GM19043 (cell line): ENCODE data around the gene MPHOSPH10.
"Not testable (repeated sequence)": the region's sequence is repeated elsewhere in the genome, so short reads cannot be mapped to it uniquely, and the experiment has no call there.

Experiments used
- ATAC-seq: cut with Tn5 transposase; IDR thresholded peaks from one replicate; pipeline ENCODE4 v1.9.1; 2021; ENCODE audit warnings: low read depth; ENCODE audit not compliant: unreplicated experiment

The MPHOSPH10 gene

DNA sequence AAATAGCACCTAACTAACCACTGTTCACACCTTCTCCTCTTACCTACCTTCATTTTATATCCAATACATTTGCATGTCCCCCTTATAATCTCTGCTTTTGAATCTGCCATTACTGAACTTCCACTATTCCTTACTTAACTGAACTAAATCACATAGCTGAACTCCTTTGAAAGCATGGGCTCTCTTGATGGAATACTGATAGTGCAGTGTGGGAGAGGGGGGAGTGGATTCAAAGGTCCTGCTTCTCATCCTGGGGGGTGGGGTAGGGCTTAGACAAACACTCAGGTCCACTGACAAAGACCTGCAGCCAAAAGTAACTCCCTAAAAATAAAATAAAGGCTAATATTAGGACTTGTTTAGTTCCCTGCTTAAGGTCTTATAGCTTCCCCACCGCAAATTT is 9.0 kb upstream of the MPHOSPH10 start:
- no peak for ATAC-seq

DNA sequence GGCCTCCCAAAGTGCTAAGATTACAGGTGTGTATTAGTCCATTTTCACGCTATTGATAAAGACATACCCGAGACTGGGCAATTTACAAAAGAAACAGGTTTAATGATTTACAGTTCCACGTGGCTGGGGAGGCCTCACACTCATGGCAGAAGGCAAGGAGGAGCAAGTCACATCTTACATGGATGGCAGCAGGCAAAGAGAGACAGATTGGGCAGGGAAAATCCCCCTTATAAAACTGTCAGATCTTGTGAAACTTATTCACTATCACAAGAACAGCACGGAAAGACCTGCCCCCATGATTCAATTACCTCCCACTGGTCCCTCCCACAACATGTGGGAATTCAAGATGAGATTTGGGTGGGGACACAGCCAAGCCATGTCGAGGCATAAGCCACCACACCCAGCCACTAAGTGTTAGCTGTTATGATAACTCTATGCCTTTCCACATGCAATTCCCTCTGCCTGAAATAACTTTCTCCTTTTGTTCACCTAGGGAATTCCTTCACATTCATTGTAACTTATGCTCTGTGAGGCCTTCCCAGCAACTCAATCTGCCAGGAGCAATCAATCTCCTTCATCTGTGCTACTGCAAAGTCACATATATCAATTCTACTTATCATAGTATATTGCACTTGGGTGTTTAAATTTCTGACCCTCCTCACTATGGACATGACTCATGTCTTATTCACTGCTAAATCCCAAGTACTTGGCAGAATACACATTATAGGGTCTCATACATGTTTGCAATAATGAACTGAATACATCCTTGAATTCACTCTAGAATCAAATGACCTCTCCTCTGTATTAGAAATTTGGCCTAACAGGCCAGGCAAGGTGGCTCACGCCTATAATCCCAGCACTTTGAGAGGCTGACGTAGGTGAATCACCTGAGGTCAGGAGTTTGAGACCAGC is 7.8 kb upstream of the MPHOSPH10 start:
- no peak for ATAC-seq

DNA sequence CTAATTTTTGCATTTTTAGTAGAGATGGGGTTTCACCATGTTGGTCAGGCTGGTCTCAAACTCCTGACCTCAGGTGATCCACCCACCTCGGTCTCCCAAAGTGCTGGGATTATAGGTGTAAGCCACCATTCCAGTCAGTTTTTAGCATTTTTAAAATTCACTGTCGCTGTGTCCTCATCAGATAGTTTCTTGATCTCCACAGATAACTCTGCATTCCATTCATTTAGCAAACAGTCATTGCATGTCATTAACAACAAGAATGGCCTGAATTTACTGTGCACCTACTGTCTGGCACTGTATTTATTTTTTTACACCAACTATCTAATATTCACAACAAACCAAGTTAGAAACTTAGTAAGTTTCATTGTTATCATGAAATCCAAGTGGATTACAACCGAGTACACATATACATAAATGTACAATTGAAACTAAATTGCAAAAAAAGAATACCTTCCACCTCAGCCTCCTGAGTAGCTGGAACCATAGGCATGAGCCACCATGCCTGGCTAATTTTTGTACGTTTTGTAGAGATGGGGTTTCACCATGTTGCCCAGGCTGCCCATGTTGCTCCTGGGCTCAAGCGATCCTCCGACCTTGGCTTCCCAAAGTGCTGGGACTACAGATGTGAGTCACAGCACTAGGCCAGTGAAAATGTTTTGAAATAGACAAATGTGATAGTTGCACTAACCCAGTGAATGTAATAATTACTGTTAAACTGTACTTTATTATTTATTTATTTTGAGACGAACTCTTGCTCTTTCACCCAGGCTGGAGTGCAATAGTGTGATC is 4.7 kb upstream of the MPHOSPH10 start:
- no peak for ATAC-seq

DNA sequence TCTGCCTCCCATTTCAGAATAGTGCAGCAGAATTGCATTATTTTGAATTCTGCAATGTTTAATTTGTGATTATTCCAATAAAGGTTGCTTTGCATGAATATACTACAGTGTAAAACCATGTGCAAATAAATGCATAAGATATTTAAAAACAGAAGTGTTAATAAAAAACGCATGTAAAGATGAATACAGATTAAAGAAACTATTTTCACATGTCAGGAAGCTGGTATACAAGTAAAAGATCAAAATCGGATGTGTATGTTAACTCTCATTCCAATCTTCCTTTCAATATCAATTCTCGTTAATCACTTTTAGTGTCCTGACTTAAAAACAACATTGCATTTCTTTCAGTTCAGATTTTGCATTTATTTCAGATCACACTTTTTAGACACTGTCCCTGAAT is 3.5 kb upstream of the MPHOSPH10 start:
- ATAC-seq = no peak

DNA sequence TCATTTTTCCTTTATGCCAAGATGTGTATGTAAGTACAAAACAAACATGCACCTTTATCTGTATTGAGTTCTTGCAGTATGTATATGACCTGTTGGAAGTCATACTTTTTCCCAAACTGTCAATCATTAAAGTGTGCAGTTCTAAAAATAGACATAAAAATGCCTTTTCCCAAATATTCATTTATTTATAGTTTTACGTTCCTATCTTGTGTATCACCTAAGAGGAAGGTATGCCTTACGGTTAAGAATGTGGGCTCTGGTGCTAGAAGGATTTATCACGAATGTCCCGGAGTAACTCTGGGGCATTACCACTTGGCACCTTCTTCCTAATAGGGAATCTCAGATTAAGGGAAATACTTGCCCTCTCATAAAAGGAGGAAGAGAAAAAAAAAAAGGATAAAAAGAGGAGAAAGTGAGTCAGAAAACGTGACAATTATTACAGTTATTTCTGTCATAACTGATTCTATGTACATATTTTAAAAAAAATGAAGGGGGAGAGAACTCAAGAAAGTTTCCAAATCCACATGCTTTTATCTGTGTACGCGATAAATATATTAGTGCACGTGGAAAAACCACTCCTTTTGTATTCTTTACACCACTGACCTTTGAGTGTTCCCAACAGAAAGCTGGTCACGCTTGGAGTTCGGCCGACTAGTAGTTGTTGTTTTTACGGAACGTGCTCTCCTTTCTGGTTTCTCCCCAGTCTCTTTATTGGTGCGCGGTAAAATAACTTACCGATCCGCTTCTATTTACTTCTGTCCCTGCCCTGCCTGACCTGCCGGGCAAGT is 1.1 kb upstream of the MPHOSPH10 start:
- ATAC-seq = no peak

DNA sequence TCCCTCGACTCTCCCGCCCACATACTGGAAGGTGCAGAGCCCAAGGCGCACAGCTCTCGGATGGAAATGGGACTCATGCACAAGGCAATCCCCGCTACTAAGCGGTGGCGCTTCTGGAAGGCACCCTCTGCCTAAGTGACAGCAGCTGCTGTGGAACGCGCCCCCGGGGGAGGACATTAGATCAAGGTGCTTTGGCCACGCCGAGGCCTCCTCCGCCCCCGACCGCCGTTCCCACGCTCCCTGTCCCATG is 607 bp upstream of the MPHOSPH10 start:
- peak; percentile 38 for ATAC-seq

DNA sequence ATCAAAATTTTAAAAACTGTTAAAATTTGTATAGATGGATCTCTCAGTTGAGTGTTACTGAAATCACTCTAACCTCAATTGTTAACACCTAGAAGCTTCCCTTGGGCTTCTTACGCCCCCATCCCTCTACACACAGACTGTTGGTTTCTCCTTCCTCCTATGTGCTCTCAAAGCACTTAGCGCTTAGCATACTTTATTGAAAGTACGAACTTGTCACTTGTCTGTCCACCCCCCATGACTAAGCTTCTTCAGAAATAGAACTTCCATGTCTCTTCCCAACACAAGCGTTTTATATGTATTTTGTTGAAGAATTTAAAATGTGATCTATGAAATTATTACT is 441 bp downstream of the MPHOSPH10 start:
- ATAC-seq = peak; percentile 17

DNA sequence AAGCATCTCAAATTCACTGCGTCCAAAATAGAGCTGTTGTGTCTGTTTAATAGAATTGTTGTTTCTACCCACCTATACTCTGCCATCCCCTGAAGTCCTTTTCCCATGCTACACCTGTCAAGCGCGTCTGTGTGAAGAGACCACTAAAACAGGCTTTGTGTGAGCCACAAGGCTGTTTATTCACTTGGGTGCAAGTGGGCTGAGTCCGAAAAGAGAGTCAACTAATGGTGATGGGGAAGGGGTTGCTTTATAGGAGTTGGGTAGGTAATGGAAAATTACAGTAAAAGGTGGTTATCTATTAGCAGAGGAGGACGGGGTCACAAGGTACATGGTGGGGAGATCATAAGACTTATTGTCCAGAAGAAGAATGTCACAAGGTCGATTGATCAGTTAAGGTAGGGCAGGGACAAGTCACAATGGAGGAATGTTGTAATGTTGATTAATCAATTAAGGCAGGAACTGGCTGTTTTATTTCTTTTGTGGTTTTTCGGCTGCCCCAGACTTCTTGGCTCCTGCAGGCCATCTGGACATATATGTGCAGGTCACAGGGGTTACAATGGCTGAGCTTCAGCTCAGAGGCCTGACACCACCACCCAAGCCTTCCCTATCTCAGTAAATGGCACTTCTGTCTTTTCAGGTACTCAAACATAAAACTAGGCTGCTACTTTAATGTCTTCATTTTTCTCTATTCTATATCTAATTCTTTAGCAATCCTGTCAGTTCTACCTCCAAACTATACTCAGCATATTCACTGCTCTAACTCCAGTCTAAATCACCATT is 1.1 kb downstream of the MPHOSPH10 start:
- ATAC-seq = not testable (repeated sequence)

DNA sequence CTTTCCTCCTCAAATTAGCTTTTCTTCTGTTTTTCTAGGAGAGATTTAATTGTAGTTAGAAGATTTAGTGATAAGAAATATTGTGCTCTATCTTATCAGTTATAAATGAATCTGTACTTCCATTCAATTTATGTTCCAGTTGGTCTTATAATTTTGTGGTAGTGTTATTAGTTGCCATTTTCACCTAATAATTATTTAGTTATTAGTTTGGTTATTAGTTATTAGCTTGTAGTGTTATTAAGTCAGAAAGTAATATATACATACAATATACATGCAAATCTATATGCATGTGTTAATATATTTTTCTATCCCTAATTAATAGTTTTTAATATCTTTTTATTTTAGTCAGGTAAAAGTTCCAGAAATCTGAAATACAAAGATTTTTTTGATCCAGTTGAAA is 3.2 kb downstream of the MPHOSPH10 start:
- no peak for ATAC-seq

DNA sequence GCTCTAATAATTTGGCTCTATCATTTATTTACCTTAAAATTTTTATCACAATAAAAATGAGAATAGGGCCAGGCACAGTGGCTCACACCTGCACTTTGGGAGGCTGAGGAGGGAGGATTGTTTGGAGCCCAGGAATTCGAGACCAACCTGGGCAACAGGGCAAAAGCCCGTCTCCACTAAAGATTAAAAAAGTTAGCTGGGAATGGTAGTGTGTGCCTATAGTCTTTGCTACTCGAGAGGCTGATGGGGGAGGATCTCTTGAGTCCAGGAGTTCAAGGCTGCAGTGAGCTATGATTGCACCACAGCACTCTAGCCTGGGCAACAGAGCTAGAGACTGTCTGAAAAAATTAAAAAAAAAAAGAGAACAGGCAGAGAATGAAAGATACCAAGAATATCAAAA is 5.7 kb downstream of the MPHOSPH10 start:
- ATAC-seq = no peak

DNA sequence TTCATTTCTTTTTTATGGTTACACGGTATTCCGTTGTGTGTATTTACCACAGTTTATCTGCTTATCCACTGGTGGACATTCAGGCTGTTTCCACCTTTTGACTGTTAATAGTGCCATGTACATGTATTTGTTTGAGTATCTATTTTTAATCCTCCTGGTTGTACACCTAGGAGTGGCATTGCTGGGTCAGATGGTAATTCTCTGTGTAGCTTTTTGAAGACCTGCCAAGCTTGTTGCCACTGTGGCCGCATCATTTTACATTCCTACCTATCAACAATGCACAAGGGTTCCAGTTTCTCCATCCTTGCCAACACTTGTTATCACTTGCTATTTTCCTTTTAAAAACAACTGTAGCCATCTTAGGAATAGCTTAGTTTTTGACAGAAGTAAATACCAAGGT is 13.3 kb downstream of the MPHOSPH10 start:
- no peak for ATAC-seq

DNA sequence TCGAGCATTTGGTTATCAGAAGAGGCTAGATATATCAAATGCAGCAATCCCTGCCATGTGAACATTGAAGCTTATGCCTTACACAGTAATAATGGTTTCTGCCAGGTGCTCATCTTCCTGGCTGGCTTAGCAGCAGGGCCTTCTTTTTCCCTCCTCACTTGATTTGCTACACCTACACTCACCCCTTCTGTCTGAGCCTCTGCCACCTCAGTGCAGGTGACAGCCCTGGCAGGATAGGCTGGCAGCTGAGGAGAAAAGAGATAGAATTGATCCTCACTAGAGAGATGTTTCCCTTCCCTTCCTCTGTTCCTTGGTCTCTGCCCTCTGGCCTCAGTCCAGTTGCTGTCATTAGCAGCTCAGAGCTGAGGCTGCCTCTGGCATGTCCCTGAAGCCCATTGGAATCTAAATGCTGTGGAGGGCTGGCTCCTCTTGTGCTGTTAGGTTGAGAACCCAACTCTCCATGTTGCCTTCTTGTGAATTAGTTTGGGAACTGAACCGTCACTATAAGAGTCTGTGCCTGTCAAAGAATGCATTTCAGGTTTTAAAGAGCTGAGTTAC is 18.2 kb downstream of the MPHOSPH10 start:
- ATAC-seq = no peak

DNA sequence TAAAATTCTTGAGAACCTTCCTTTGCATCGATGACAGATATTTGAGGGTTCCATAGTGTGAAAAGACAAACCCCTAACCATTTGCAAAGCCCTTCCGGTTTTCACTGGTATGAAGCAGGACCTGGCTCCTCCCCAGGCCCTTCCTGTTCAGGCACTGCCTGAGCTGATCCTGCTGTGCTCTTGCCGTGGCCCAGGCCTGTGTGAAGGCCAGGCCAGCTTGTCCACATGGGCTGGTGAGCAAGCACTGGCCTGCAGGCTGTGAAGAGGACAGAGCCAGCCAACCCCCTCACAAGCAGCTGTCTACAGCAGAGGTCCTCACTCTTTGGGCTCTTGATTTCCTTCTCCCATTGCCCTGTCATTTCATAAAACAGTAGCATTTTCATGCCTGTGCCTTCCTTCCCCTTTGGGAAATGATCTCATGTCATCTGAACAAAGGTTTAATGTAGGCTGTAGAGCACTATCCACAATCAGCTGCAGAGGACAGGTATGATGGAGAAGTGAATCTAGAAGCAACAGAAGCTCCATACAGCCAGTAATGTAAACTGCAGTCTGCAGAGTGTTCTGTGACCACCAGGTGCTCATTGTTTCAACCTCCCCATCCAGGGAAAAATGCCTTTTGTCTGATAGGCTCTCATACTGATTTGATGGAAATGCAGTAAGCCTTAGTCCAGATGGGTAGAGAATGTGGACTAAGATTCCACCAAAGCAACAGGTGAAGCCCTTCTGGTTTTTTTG is 19.8 kb downstream of the MPHOSPH10 start:
- no peak for ATAC-seq

DNA sequence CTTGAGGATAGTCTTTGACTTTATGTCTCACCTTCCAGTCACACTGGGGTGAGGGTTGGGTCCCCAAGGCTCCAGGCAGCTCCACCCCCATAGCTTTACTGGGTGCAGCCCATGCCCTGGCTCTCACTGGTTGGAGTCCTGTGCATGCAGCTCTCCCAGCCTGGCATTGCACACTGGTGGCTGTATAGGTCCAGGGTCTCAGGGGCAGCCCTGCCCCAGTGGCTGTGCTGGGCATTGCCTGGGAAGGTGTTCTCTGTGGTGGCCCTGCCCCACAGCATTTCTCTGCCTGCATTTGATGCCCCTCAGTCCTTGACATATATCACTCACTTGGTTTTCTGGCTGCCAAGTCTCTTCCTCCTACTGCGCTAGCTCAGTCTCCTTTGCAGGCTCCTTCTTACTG is 21.2 kb downstream of the MPHOSPH10 start:
- no peak for ATAC-seq

DNA sequence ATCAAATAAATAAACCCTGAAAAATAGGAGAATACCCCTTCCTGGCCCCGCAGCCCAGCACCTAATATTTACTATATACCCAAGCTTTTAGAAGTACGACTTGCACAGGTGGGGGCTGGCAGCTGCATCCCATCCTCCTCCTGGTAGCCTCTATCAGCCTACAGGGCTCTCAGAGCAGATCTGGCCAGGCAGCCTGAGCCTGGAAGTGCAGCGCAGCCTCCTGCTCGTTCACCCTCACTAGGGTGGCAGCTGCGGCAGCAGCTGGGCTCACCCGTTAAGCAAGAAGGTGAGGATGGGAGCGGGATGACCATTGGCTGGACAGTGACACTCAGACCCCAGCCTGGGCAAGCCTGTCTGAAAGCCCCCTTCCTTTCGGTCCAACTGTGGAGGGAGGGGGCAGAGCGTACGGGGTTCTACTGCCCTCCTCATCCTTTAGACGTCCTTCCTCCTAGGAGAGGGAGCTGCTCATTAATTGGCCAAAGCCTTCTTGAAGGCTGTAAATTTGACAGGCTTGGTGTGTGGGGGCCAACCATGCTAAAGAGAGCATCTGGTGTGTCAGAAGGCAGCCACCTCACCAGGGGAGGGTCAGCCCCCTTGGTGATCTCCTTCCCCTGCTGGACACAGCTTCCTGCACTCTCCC is 23.3 kb downstream of the MPHOSPH10 start:
- no peak for ATAC-seq

DNA sequence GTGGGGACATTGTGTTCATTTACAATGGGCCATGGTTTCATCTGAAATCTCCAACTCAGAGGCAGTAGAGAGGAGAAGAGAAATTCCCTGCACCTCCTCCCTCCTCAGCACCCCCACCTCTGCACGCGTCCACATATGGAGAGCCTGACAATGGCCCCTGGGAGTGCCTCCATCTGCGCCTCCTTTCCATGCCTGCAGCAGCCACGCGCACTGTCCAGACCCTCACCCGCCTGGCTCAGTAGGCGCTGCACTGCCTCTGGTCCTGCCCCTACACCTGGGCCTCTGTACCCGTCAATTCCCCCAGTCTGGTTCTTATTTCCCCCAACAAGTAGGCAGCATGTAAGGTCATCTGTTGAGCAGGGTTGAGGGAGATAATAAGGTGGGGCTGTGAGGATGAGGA is 23.8 kb downstream of the MPHOSPH10 start:
- no peak for ATAC-seq

DNA sequence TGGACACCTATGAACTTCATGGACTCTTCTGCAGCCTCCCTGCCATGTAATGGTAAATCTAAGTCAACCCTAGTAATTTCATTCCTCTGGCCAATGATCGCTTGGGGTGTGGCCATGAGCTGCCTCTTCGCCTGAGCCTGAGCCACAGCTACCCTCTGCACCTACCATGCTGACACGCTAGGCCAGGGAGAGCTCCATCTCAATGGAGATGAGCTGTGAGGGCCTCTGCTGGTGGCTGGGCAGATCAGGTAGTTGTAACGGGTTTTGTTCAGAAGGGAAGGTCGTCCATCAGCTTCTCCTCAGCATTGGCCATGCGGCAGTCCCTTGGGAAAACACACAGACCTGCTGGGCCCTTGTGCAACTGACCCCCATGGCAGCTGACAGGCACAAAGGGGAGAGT is 24.4 kb downstream of the MPHOSPH10 start:
- peak; percentile 76 for ATAC-seq

DNA sequence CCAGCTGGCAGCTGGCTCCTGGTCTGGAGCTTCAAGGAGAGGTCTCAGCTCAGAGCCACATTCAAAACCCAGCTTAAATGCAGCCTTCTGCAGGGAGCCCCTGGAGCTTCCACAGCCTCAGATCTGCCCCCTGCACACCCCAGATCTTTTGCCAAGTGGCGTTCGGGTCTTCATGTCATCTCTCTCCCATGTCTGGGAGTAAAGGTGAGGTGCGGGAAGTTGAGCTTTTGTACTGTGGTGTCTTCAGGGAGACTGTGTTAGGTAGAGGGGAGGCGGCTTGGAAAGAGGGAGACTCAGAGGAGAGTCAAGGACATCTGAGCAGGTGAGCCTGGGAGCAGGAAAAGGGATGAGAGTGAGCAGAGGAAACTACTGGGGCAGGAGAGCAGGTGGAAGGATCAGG is 25.4 kb downstream of the MPHOSPH10 start:
- no peak for ATAC-seq

DNA sequence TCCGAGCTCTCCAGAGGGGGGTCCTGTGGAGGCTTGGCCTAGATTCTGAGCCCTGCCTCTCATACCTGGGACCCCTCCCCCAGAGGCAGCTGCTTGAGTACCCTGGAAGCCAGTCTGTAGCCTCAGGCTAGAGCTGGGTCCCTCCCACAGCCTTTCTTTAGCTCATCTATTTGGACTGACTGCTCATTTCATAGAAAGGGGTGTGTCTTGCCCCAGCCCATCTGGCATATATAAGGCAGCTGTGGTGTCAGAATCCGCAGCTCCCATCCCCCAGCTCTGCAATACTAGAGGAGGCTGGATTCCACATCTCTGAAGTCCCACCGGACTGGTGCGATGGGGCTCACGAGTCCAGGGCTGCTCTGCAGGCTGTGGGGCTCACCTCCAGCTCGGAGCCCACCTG is 26.1 kb downstream of the MPHOSPH10 start:
- ATAC-seq = no peak
